Activated T-helper 1 cell treated with anti-CD3 and anti-CD28 coated beads, Interleukin-12 subunit alpha, Interleukin-12 subunit beta, Interleukin-2, Interleukin-4 antibody, amounts not matched to agents 30 ng/mL and 10 ng/mL and 1 ng/mL, durations not matched to agents 14 hours and 24 hours and 36 hours (primary cell): Measurements from ENCODE around the gene DYTN. TPM values are rescaled to one million over a fixed set of nuclear protein-coding genes. Genes with fewer than 3 reads are reported as not detected.

Source experiments
- DNase-seq: peaks from one replicate; pipeline ENCODE4 v3.0.0; 2021; ENCODE audit warnings: low spot score
- H3K27ac Mint-ChIP-seq: one replicate; pipeline ENCODE4 v1.8.0; 2021; ENCODE audit warnings: mild to moderate bottlenecking, mixed read lengths
- H3K27me3 Mint-ChIP-seq: one replicate; pipeline ENCODE4 v1.8.0; 2022; ENCODE audit warnings: mild to moderate bottlenecking, moderate library complexity, mixed read lengths; ENCODE audit not compliant: insufficient read depth
- H3K36me3 Mint-ChIP-seq: one replicate; pipeline ENCODE4 v1.8.0; 2021; ENCODE audit warnings: low read depth, mixed read lengths
- H3K4me1 Mint-ChIP-seq: one replicate; pipeline ENCODE4 v1.8.0; 2021; ENCODE audit warnings: low read depth, mixed read lengths
- H3K4me3 Mint-ChIP-seq: one replicate; pipeline ENCODE4 v1.8.0; 2021; ENCODE audit warnings: mild to moderate bottlenecking, moderate library complexity, mixed read lengths
- H3K9me3 Mint-ChIP-seq: one replicate; pipeline ENCODE4 v1.8.0; 2021; ENCODE audit warnings: mixed read lengths
- intact Hi-C: fragments of 100-400 bp; cut with micrococcal nuclease; formaldehyde crosslinking; loops from one replicate; pipeline ENCODE4 v1.15.1; 2024
- total RNA-seq: library from RNA; stranded (reverse); gene quantifications from 2 replicates; pipeline ENCODE4 v1.2.3, GENCODE V29; 2022

The DYTN gene
- total RNA-seq, 1 donor from 2014 or later: not detected

- H3K36me3 Mint-ChIP-seq: no peaks in the 10 kb centered on the region
- H3K9me3 Mint-ChIP-seq: no peaks in the 10 kb centered on the region
- H3K27ac Mint-ChIP-seq: no peak overlapping the region
- H3K27me3 Mint-ChIP-seq: peaks cover 4% of the 10 kb centered on the region
- H3K4me3 Mint-ChIP-seq: no peak overlapping the region
- intact Hi-C loops: no loop called here
- DNase-seq: no peak
- H3K4me1 Mint-ChIP-seq: no peaks in the 10 kb centered on the region
These were observed 29.2 kb downstream of the DYTN start for GRCh38 chr2:206688990-206689389.

- H3K36me3 Mint-ChIP-seq: no peaks in the 10 kb centered on the region
These were observed 29.7 kb downstream of the DYTN start for GRCh38 chr2:206688453-206688852.

GRCh38 chr2:206683546-206683945 lies 34.6 kb downstream of the DYTN start:
- Mint-ChIP-seq H3K4me1 (no peaks in the 10 kb centered on the region), H3K4me3 (no peak overlapping the region), H3K27ac (no peak overlapping the region), H3K36me3 (no peaks in the 10 kb centered on the region), H3K9me3 (no peaks in the 10 kb centered on the region), H3K27me3 (peaks cover 14% of the 10 kb centered on the region)
- no peak for DNase-seq
- intact Hi-C loops: no loop called here

More at GRCh38 chr2:206688453-206688852, 29.7 kb downstream of the DYTN start:
- Mint-ChIP-seq H3K4me3 (no peak overlapping the region), H3K27ac (no peak overlapping the region), H3K9me3 (no peaks in the 10 kb centered on the region), H3K27me3 (peaks cover 7% of the 10 kb centered on the region), H3K4me1 (no peaks in the 10 kb centered on the region)
- intact Hi-C loops: no loop called here
- no peak for DNase-seq

GRCh38 chr2:206670531-206671319 lies 47.5 kb downstream of the DYTN start:
- intact Hi-C loops: no loop called here
- Mint-ChIP-seq H3K36me3 (no peaks in the 10 kb centered on the region), H3K9me3 (no peaks in the 10 kb centered on the region), H3K27ac (no peak overlapping the region), H3K4me1 (no peaks in the 10 kb centered on the region), H3K4me3 (no peak overlapping the region), H3K27me3 (peaks cover 3% of the 10 kb centered on the region)
- DNase-seq: no peak

GRCh38 chr2:206665251-206665650 lies 52.9 kb downstream of the DYTN start:
- no peak for DNase-seq
- intact Hi-C loops: no loop called here
- H3K27ac Mint-ChIP-seq: no peak overlapping the region
- no peaks in the 10 kb centered on the region for H3K4me1 Mint-ChIP-seq
- H3K9me3 Mint-ChIP-seq: no peaks in the 10 kb centered on the region
- H3K27me3 Mint-ChIP-seq: peaks cover 5% of the 10 kb centered on the region
- no peaks in the 10 kb centered on the region for H3K36me3 Mint-ChIP-seq
- H3K4me3 Mint-ChIP-seq: no peak overlapping the region

GRCh38 chr2:206657087-206657486 lies 61.1 kb downstream of the DYTN start:
- Mint-ChIP-seq H3K36me3 (no peaks in the 10 kb centered on the region), H3K27me3 (peaks cover 5% of the 10 kb centered on the region), H3K27ac (no peak overlapping the region), H3K9me3 (peaks cover 8% of the 10 kb centered on the region), H3K4me3 (no peak overlapping the region), H3K4me1 (no peaks in the 10 kb centered on the region)
- intact Hi-C loops: no loop called here
- DNase-seq: no peak

GRCh38 chr2:206647985-206648384 lies 70.2 kb downstream of the DYTN start:
- Mint-ChIP-seq H3K4me3 (no peak overlapping the region), H3K4me1 (no peaks in the 10 kb centered on the region), H3K36me3 (no peaks in the 10 kb centered on the region), H3K27ac (no peak overlapping the region), H3K27me3 (no peaks in the 10 kb centered on the region), H3K9me3 (no peaks in the 10 kb centered on the region)
- intact Hi-C loops: no loop called here
- no peak for DNase-seq

GRCh38 chr2:206642075-206643025 lies 75.8 kb downstream of the DYTN start, which contains the start of gene FAM237A:
Gene FAM237A (plus strand): TSS chr2:206642487. CDS start chr2:206644237, 1,750 bp downstream.
- Mint-ChIP-seq H3K27me3 (peaks cover 4% of the 10 kb centered on the region), H3K27ac (no peak within 1 kb of the TSS), H3K4me3 (no peak within 1 kb of the TSS), H3K4me1 (no peaks in the 10 kb centered on the region), H3K36me3 (no peaks in the 10 kb centered on the region), H3K9me3 (no peaks in the 10 kb centered on the region)
- intact Hi-C loops: no loop called here
- no peak for DNase-seq

- intact Hi-C loops: no loop called here
- Mint-ChIP-seq H3K4me3 (no peak overlapping the region), H3K36me3 (no peaks in the 10 kb centered on the region), H3K27ac (no peak overlapping the region), H3K4me1 (no peaks in the 10 kb centered on the region), H3K27me3 (peaks cover 4% of the 10 kb centered on the region), H3K9me3 (no peaks in the 10 kb centered on the region)
- DNase-seq: no peak
These were observed 77.0 kb downstream of the DYTN start for GRCh38 chr2:206641226-206641625.

GRCh38 chr2:206639636-206640035 lies 78.6 kb downstream of the DYTN start:
- Mint-ChIP-seq H3K27ac (no peak overlapping the region), H3K27me3 (peaks cover 4% of the 10 kb centered on the region), H3K36me3 (no peaks in the 10 kb centered on the region), H3K4me1 (no peaks in the 10 kb centered on the region), H3K4me3 (no peak overlapping the region), H3K9me3 (no peaks in the 10 kb centered on the region)
- intact Hi-C loops: no loop called here
- DNase-seq: no peak

- no peaks in the 10 kb centered on the region for H3K27me3 Mint-ChIP-seq
- H3K4me1 Mint-ChIP-seq: no peaks in the 10 kb centered on the region
- H3K9me3 Mint-ChIP-seq: no peaks in the 10 kb centered on the region
- H3K27ac Mint-ChIP-seq: no peak overlapping the region
- H3K36me3 Mint-ChIP-seq: no peaks in the 10 kb centered on the region
- no peak overlapping the region for H3K4me3 Mint-ChIP-seq
- DNase-seq: no peak
- intact Hi-C loops: no loop called here
These were observed 83.2 kb downstream of the DYTN start for GRCh38 chr2:206635015-206635414.

GRCh38 chr2:206631340-206631739 lies 86.9 kb downstream of the DYTN start:
- no peaks in the 10 kb centered on the region for H3K4me1 Mint-ChIP-seq
- intact Hi-C loops: no loop called here
- no peaks in the 10 kb centered on the region for H3K27me3 Mint-ChIP-seq
- no peak for DNase-seq
- no peak overlapping the region for H3K27ac Mint-ChIP-seq
- no peaks in the 10 kb centered on the region for H3K9me3 Mint-ChIP-seq
- no peak overlapping the region for H3K4me3 Mint-ChIP-seq
- H3K36me3 Mint-ChIP-seq: no peaks in the 10 kb centered on the region

- H3K4me3 Mint-ChIP-seq: no peak overlapping the region
- no peaks in the 10 kb centered on the region for H3K36me3 Mint-ChIP-seq
- no peaks in the 10 kb centered on the region for H3K4me1 Mint-ChIP-seq
- no peaks in the 10 kb centered on the region for H3K27me3 Mint-ChIP-seq
- no peak for DNase-seq
- intact Hi-C loops: no loop called here
- no peaks in the 10 kb centered on the region for H3K9me3 Mint-ChIP-seq
- no peak overlapping the region for H3K27ac Mint-ChIP-seq
These were observed 90.6 kb downstream of the DYTN start for GRCh38 chr2:206627632-206628031.
